H1 (cell line): Measurements from ENCODE around the gene SCMH1. TPM values are rescaled to one million over a fixed set of nuclear protein-coding genes. Genes with fewer than 3 reads are reported as not detected.

Experiments
- CTCF ChIA-PET: fragments of 300-600 bp; sonication (Branson Sonifier 250); formaldehyde crosslinking; loops from one replicate; lab custom pipeline; 2021; ENCODE audit not compliant: partially characterized antibody; lab: Charles Lee
- POLR2A ChIA-PET: fragments of 300-600 bp; sonication (Branson Sonifier 250); formaldehyde crosslinking; loops from one replicate; lab custom pipeline; 2021; ENCODE audit warnings: inconsistent platforms; ENCODE audit not compliant: partially characterized antibody; lab: Charles Lee
- DNase-seq, 2 experiments: peaks; one replicate each; pipeline versions ENCODE4 v3.0.0 to v3.0.0-alpha.2; 2010 to 2022; ENCODE audit warnings: low spot score in 2 of 2, low read depth in 1 of 2, mixed read lengths in 1 of 2
- FAIRE-seq: peaks from 2 replicates; lab custom pipeline; 2011; peaks lifted over from hg19 to GRCh38; lab: Jason Lieb, UNC
- H2AFZ ChIP-seq: 2 replicates; pipeline ENCODE4 v1.8.1; 2012; ENCODE audit warnings: low read length, inconsistent platforms
- H2AK5ac ChIP-seq: 2 replicates; pipeline ENCODE4 v1.6.1; 2013; ENCODE audit warnings: low read depth, low read length
- H2BK120ac ChIP-seq: replicated peaks from 2 replicates; pipeline ENCODE3; 2013; ENCODE audit warnings: low read depth, low read length, inconsistent platforms
- H2BK12ac ChIP-seq: 2 replicates; pipeline ENCODE4 v1.6.1; 2013; ENCODE audit warnings: low read depth, low read length
- H2BK15ac ChIP-seq: 2 replicates; pipeline ENCODE4 v1.6.1; 2013; ENCODE audit warnings: low read length
- H2BK20ac ChIP-seq: 2 replicates; pipeline ENCODE4 v1.6.1; 2013; ENCODE audit warnings: low read length
- H2BK5ac ChIP-seq: 2 replicates; pipeline ENCODE4 v1.6.1; 2013; ENCODE audit warnings: low read depth, low read length
- H3K14ac ChIP-seq: 2 replicates; pipeline ENCODE4 v1.6.1; 2013; ENCODE audit warnings: inconsistent platforms; ENCODE audit not compliant: insufficient read length
- H3K18ac ChIP-seq: 2 replicates; pipeline ENCODE4 v1.6.1; 2013; ENCODE audit warnings: low read length; ENCODE audit errors: extremely low read depth
- H3K23ac ChIP-seq: 2 replicates; pipeline ENCODE4 v1.6.1; 2013; ENCODE audit warnings: inconsistent platforms; ENCODE audit not compliant: insufficient read length
- H3K23me2 ChIP-seq: 2 replicates; pipeline ENCODE4 v1.6.1; 2013; ENCODE audit warnings: low read depth, low read length
- H3K27ac ChIP-seq: 2 replicates; pipeline ENCODE4 v1.6.1; 2011; ENCODE audit warnings: low read depth, low read length, inconsistent platforms
- H3K27me3 ChIP-seq, 4 experiments: replicated peaks in 1 of 4; 1 replicate in 1 of 4; 2 replicates in 3 of 4; pipeline versions ENCODE4 v1.6.1 to v1.8.1; 2011 to 2013; ENCODE audit warnings: low read length in 3 of 4, mild to moderate bottlenecking in 3 of 4, inconsistent platforms in 2 of 4, mixed read lengths in 2 of 4, moderate library complexity in 1 of 4; ENCODE audit not compliant: control insufficient read depth in 3 of 4, insufficient read depth in 3 of 4; ENCODE audit errors: extremely low read depth in 1 of 4
- H3K36me3 ChIP-seq, 4 experiments: 2 replicates each; pipeline versions ENCODE4 v1.6.1 to v1.8.1; 2011 to 2013; ENCODE audit warnings: mild to moderate bottlenecking in 4 of 4, low read length in 3 of 4, moderate library complexity in 2 of 4, control low read depth in 1 of 4, inconsistent platforms in 1 of 4; ENCODE audit not compliant: insufficient read depth in 4 of 4, control insufficient read depth in 2 of 4
- H3K4ac ChIP-seq: replicated peaks from 2 replicates; pipeline ENCODE3; 2013; ENCODE audit warnings: low read length, low read depth, mixed read lengths, inconsistent platforms; ENCODE audit not compliant: insufficient read length
- H3K4me1 ChIP-seq, 4 experiments: replicated peaks in 1 of 4; 1 replicate in 1 of 4; 2 replicates in 3 of 4; pipeline versions ENCODE4 v1.6.1 to v1.8.1; 2011 to 2013; ENCODE audit warnings: low read length in 3 of 4, inconsistent platforms in 2 of 4, mixed read lengths in 1 of 4; ENCODE audit not compliant: insufficient read depth in 4 of 4, control insufficient read depth in 3 of 4
- H3K4me2 ChIP-seq, 2 experiments: 2 replicates each; pipeline versions ENCODE4 v1.6.1 to v1.8.1; 2011 to 2013; ENCODE audit warnings: low read depth in 2 of 2, low read length in 2 of 2, control low read depth in 1 of 2, inconsistent platforms in 1 of 2, mild to moderate bottlenecking in 1 of 2; ENCODE audit not compliant: insufficient read depth in 1 of 2
- H3K4me3 ChIP-seq, 4 experiments: fragments of 200-600, 300-600 bp in 1 of 4; sonication (generic), shearing (Covaris generic), sonication (Bioruptor Twin) in 1 of 4; 2 replicates each; pipeline versions ENCODE4 v1.5.1 to v1.8.1; 2011 to 2016; ENCODE audit warnings: low read length in 4 of 4, low read depth in 3 of 4, control low read depth in 2 of 4, inconsistent platforms in 2 of 4, mild to moderate bottlenecking in 2 of 4, mixed read lengths in 1 of 4, moderate library complexity in 1 of 4; ENCODE audit not compliant: insufficient read depth in 2 of 4; ENCODE audit errors: extremely low read depth in 1 of 4
- H3K56ac ChIP-seq: replicated peaks from 2 replicates; pipeline ENCODE3; 2013; ENCODE audit warnings: low read depth, mild to moderate bottlenecking, mixed read lengths, low read length, inconsistent platforms; ENCODE audit not compliant: insufficient read length
- H3K79me1 ChIP-seq: 2 replicates; pipeline ENCODE4 v1.6.1; 2013; ENCODE audit warnings: low read depth, low read length, control low read depth
- H3K79me2 ChIP-seq, 2 experiments: 2 replicates each; pipeline versions ENCODE4 v1.6.1 to v1.8.1; 2012 to 2013; ENCODE audit warnings: low read length in 2 of 2, mild to moderate bottlenecking in 2 of 2, inconsistent platforms in 1 of 2; ENCODE audit not compliant: insufficient read depth in 2 of 2, control insufficient read depth in 1 of 2
- H3K9ac ChIP-seq, 4 experiments: replicated peaks in 1 of 4; 1 replicate in 1 of 4; 2 replicates in 3 of 4; pipeline versions ENCODE4 v1.6.1 to v1.8.1; 2011 to 2013; ENCODE audit warnings: low read depth in 3 of 4, low read length in 3 of 4, control low read depth in 2 of 4, mild to moderate bottlenecking in 2 of 4, moderate library complexity in 2 of 4, inconsistent platforms in 1 of 4; ENCODE audit errors: extremely low read depth in 1 of 4
- H3K9me3 ChIP-seq, 2 experiments: 2 replicates each; pipeline versions ENCODE4 v1.6.1 to v1.8.1; 2012 to 2013; ENCODE audit warnings: mild to moderate bottlenecking in 2 of 2, moderate library complexity in 2 of 2, control low read depth in 1 of 2, inconsistent platforms in 1 of 2, low read depth in 1 of 2, low read length in 1 of 2, mixed read lengths in 1 of 2; ENCODE audit not compliant: insufficient read depth in 2 of 2
- H4K20me1 ChIP-seq, 2 experiments: replicated peaks in 1 of 2; 2 replicates each; pipeline versions ENCODE3 to v1.8.1; 2011 to 2013; ENCODE audit warnings: inconsistent platforms in 2 of 2, low read length in 2 of 2, mild to moderate bottlenecking in 1 of 2; ENCODE audit not compliant: insufficient read depth in 2 of 2, control insufficient read depth in 1 of 2
- H4K5ac ChIP-seq: 2 replicates; pipeline ENCODE4 v1.6.1; 2013; ENCODE audit warnings: low read length, low read depth, mixed read lengths, inconsistent platforms; ENCODE audit not compliant: insufficient read length
- H4K8ac ChIP-seq: 2 replicates; pipeline ENCODE4 v1.8.0; 2013; ENCODE audit warnings: mild to moderate bottlenecking, moderate library complexity, low read length, inconsistent platforms; ENCODE audit not compliant: insufficient read depth; ENCODE audit errors: extremely low read depth
- H4K91ac ChIP-seq: replicated peaks from 2 replicates; pipeline ENCODE3; 2013; ENCODE audit warnings: low read length, mixed read lengths, inconsistent platforms; ENCODE audit not compliant: insufficient read length
- CHD2 ChIP-seq: IDR thresholded peaks from 2 replicates; pipeline ENCODE4 v1.6.1; 2012; ENCODE audit warnings: low read length, improper control_type of control experiment
- CREB1 ChIP-seq: IDR thresholded peaks from 2 replicates; pipeline ENCODE4 v1.6.1; 2012; ENCODE audit warnings: inconsistent platforms
- GTF2F1 ChIP-seq: IDR thresholded peaks from 2 replicates; pipeline ENCODE4 v1.6.1; 2012; ENCODE audit warnings: low read depth, low read length, improper control_type of control experiment, borderline replicate concordance
- JUN ChIP-seq: IDR thresholded peaks from 2 replicates; pipeline ENCODE4 v1.6.1; 2011; ENCODE audit warnings: low read depth, mild to moderate bottlenecking, improper control_type of control experiment, low read length
- KDM1A ChIP-seq: fragments of 200-600, 300-600 bp; sonication (generic); IDR thresholded peaks from 2 replicates; pipeline ENCODE4 v1.7.1; 2016; ENCODE audit warnings: mild to moderate bottlenecking, low read length, borderline replicate concordance
- KDM5A ChIP-seq: fragments of 200-600 bp; IDR thresholded peaks from 2 replicates; pipeline ENCODE4 v1.7.1; 2012; ENCODE audit warnings: mild to moderate bottlenecking, low read length, inconsistent platforms, mixed read lengths
- MAFK ChIP-seq: IDR thresholded peaks from 2 replicates; pipeline ENCODE4 v1.6.1; 2012; ENCODE audit warnings: low read depth, mild to moderate bottlenecking, improper control_type of control experiment, low read length
- PHF8 ChIP-seq: fragments of 200-600 bp; sonication (generic); conservative IDR thresholded peaks from 2 replicates; pipeline ENCODE4 v1.7.1; 2012; ENCODE audit warnings: low read depth, mild to moderate bottlenecking, inconsistent platforms, low read length, moderate library complexity
- RXRA ChIP-seq: IDR thresholded peaks from 2 replicates; pipeline ENCODE4 v1.6.1; 2011; ENCODE audit warnings: low read depth, mild to moderate bottlenecking, low read length, moderate library complexity; ENCODE audit not compliant: insufficient read depth
- SP2 ChIP-seq: IDR thresholded peaks from 2 replicates; pipeline ENCODE4 v1.6.1; 2012; ENCODE audit warnings: mild to moderate bottlenecking, low read length, inconsistent platforms
- TEAD4 ChIP-seq: IDR thresholded peaks from 2 replicates; pipeline ENCODE4 v1.6.1; 2012; ENCODE audit warnings: low read depth, low read length, inconsistent platforms, mixed read lengths
- USF2 ChIP-seq: IDR thresholded peaks from 2 replicates; pipeline ENCODE4 v1.6.1; 2011; ENCODE audit warnings: low read length, improper control_type of control experiment
- WGBS, 2 experiments: shearing (Covaris generic) in 1 of 2; methylation state at CpG; one replicate each; pipeline versions ENCODE4 v1.1.6 to v1.1.7; 2013 to 2015; ENCODE audit warnings: low lambda C conversion rate in 2 of 2, mixed read lengths in 2 of 2, inconsistent platforms in 1 of 2, low coverage in 1 of 2, missing lambda C conversion rate in 1 of 2; ENCODE audit not compliant: insufficient replicate concordance in 2 of 2, insufficient coverage in 1 of 2, insufficient read length in 1 of 2; ENCODE audit errors: extremely low coverage in 1 of 2, missing lambda C conversion rate in 1 of 2; 5-methylcytosine and 5-hydroxymethylcytosine counted together
- polyA plus RNA-seq, 7 experiments: library from polyadenylated mRNA; depleted of rRNA in 3 of 7; stranded (reverse) in 5 of 7; unstranded in 2 of 7; fragments of >200 nt in 5 of 7; fragments of 200-250 nt in 2 of 7; gene quantifications; 1 replicate in 5 of 7; 2 replicates in 1 of 7; 4 replicates in 1 of 7; pipeline versions ENCODE4 v1.2.1 to v1.2.3, GENCODE V29; 2011 to 2013; ENCODE audit warnings: missing spikeins in 2 of 7, mixed read lengths in 2 of 7
- total RNA-seq: library from RNA; stranded (reverse); fragmentation: NEBNext Ultra II Directional; extraction: Animal tissue kit (Norgen Biotek cat#: 25700); gene quantifications from 2 replicates; pipeline ENCODE4 v1.2.1, GENCODE V29; 2021

SCMH1 gene
- total and polyA plus RNA-seq, 2 of the 8 experiments (the other 6 are each of a cell fraction or from before 2014, with no cell fraction given), result 16.6 to 30.7 TPM

- no peak overlapping the region for H3K56ac ChIP-seq
- H2BK12ac ChIP-seq, result no peak overlapping the region
- no peak overlapping the region for H3K18ac ChIP-seq
- H2BK120ac ChIP-seq, result no peak overlapping the region
- no peak overlapping the region for H3K23ac ChIP-seq
- no peak overlapping the region for H3K4me3 ChIP-seq
- H3K79me1 ChIP-seq, result no peaks in the 10 kb centered on the region
- H2AFZ ChIP-seq, result no peak overlapping the region
- H3K27ac ChIP-seq, result no peak overlapping the region
- no peak overlapping the region for H3K4me2 ChIP-seq
- ChIA-PET POLR2A (interaction anchor here (1.0 to 1.8 kb wide), 3 partner anchors 9 to 53 kb away, joined by 4 to 7 read pairs (median 5); no protein-coding TSS in a partner anchor), CTCF (interaction anchor here (1.0 to 1.1 kb wide), 2 partner anchors 10 to 85 kb away, joined by 3 to 4 read pairs; no protein-coding TSS in a partner anchor)
- no peak overlapping the region for H2BK5ac ChIP-seq
- no peak overlapping the region for H2BK20ac ChIP-seq
- no peaks in the 10 kb centered on the region for H3K79me2 ChIP-seq
- no peak overlapping the region for H3K4ac ChIP-seq
- peaks cover 2 to 9% (median 5%) of the 10 kb centered on the region in 4 experiments; a peak in 5 of 8 replicates for H3K36me3 ChIP-seq
- no peaks in the 10 kb centered on the region for H3K9me3 ChIP-seq
- no peak overlapping the region for H2AK5ac ChIP-seq
- peaks cover 0 to 3% (median 0%) of the 10 kb centered on the region in 4 experiments; a peak in 1 of 7 replicates for H3K27me3 ChIP-seq
- FAIRE-seq (no peak), DNase-seq (no peak)
- H2BK15ac ChIP-seq, result no peak overlapping the region
- H4K91ac ChIP-seq, result no peak overlapping the region
- H4K5ac ChIP-seq, result no peak overlapping the region
- H3K14ac ChIP-seq, result no peak overlapping the region
- peaks cover 2 to 3% of the 10 kb centered on the region in 2 experiments for H4K20me1 ChIP-seq
- H3K9ac ChIP-seq, result no peak overlapping the region
- H4K8ac ChIP-seq, result no peak overlapping the region
- H3K4me1 ChIP-seq, result no peaks in the 10 kb centered on the region; a peak in 2 of 7 replicates
- 88% methylated on average over 3 of the region's 3 CpGs; no CpG with 5 or more reads in 1 of the 2 experiments for WGBS, 2 experiments
- H3K23me2 ChIP-seq, result no peaks in the 10 kb centered on the region
- TF ChIP-seq CHD2 (no peak), RXRA (no peak), GTF2F1 (no peak), TEAD4 (no peak), JUN (no peak), PHF8 (no peak), KDM5A (no peak), CREB1 (no peak), KDM1A (no peak), USF2 (no peak), MAFK (no peak), SP2 (no peak)
Measured at GRCh38 chr1:41033272-41033671, 208.8 kb downstream of the SCMH1 start.
